ENCODE data around the gene GPT2. TPM values are rescaled to one million over a fixed set of nuclear protein-coding genes. Genes with fewer than 3 reads are reported as not detected.

The GPT2 gene
- total RNA-seq (ENCODE audit: low replicate concordance): 21.6 and 37.7 TPM in 2 replicates

GRCh38 chr16:46883690-46884512 lies at the start of gene GPT2:
Gene GPT2 (plus strand): TSS chr16:46884362. CDS start chr16:46884716, 354 bp downstream.
- TF ChIP-seq EZH2 (IDR thresholded peaks at IDR 0.05) (no peak), EZH2phosphoT487 (IDR thresholded peaks at IDR 0.05) (no peak), CTCF (IDR thresholded peaks at IDR 0.05) (no peak)
- H3K4me3 ChIP-seq: peak within 1 kb of the TSS; percentile 96
- Mint-ChIP-seq H3K27ac (peak within 1 kb of the TSS; percentile 57), H3K9me3 (no peaks in the 10 kb centered on the region), H3K27me3 (ENCODE audit: insufficient read depth, low read depth) (peaks cover 6% of the 10 kb centered on the region), H3K36me3 (peaks cover 5% of the 10 kb centered on the region), H3K4me3 (peak within 1 kb of the TSS; percentile 98), H3K4me1 (peaks cover 27% of the 10 kb centered on the region)
- H3K79me2 ChIP-seq (ENCODE audit: low read depth): peaks cover 47% of the 10 kb centered on the region
- peaks cover 13% of the 10 kb centered on the region for H3F3A ChIP-seq (ENCODE audit: low read depth)
- no peaks in the 10 kb centered on the region for H3K9me3 ChIP-seq (ENCODE audit: low read depth)
- peaks cover 36% of the 10 kb centered on the region for H4K20me1 ChIP-seq (ENCODE audit: low read depth)
- H3K27me3 ChIP-seq: peaks cover 15% of the 10 kb centered on the region
- H3K36me3 ChIP-seq: no peaks in the 10 kb centered on the region
- H3K4me2 ChIP-seq: peak within 1 kb of the TSS; percentile 87
- H3K27ac ChIP-seq: no peak within 1 kb of the TSS
- peak; percentile 99 for DNase-seq (ENCODE audit: low spot score)
- peak within 1 kb of the TSS; percentile 25 for H3K9ac ChIP-seq
- H2AFZ ChIP-seq (replicated peaks): peak within 1 kb of the TSS; percentile 96
- H3K4me1 ChIP-seq: peaks cover 21% of the 10 kb centered on the region

- TF ChIP-seq EZH2phosphoT487 (IDR thresholded peaks at IDR 0.05) (no peak), CTCF (IDR thresholded peaks at IDR 0.05) (no peak), EZH2 (IDR thresholded peaks at IDR 0.05) (no peak)
- H3K4me1 ChIP-seq: no peaks in the 10 kb centered on the region
- H3K9ac ChIP-seq: no peak overlapping the region
- no peak for DNase-seq (ENCODE audit: low spot score)
- no peaks in the 10 kb centered on the region for H3K27me3 ChIP-seq
- H3F3A ChIP-seq (ENCODE audit: low read depth): no peaks in the 10 kb centered on the region
- H4K20me1 ChIP-seq (ENCODE audit: low read depth): no peaks in the 10 kb centered on the region
- no peaks in the 10 kb centered on the region for H3K79me2 ChIP-seq (ENCODE audit: low read depth)
- Mint-ChIP-seq H3K27me3 (ENCODE audit: insufficient read depth, low read depth) (no peaks in the 10 kb centered on the region), H3K4me3 (no peak overlapping the region), H3K9me3 (no peaks in the 10 kb centered on the region), H3K27ac (no peak overlapping the region), H3K36me3 (no peaks in the 10 kb centered on the region), H3K4me1 (no peaks in the 10 kb centered on the region)
- no peak overlapping the region for H3K4me2 ChIP-seq
- no peak overlapping the region for H3K4me3 ChIP-seq
- peaks cover under 1% of the 10 kb centered on the region for H3K9me3 ChIP-seq (ENCODE audit: low read depth)
- no peak overlapping the region for H2AFZ ChIP-seq (replicated peaks)
- no peak overlapping the region for H3K27ac ChIP-seq
- no peaks in the 10 kb centered on the region for H3K36me3 ChIP-seq
Measured at GRCh38 chr16:46836534-46837530, 47.3 kb upstream of the GPT2 start.

GRCh38 chr16:46839986-46840443 lies 44.1 kb upstream of the GPT2 start:
- Mint-ChIP-seq H3K36me3 (no peaks in the 10 kb centered on the region), H3K4me1 (no peaks in the 10 kb centered on the region), H3K9me3 (peaks cover 11% of the 10 kb centered on the region), H3K27me3 (ENCODE audit: insufficient read depth, low read depth) (peaks cover 2% of the 10 kb centered on the region), H3K27ac (no peak overlapping the region), H3K4me3 (no peak overlapping the region)
- Histone ChIP-seq H3K9me3 (ENCODE audit: low read depth) (peaks cover 6% of the 10 kb centered on the region), H3K36me3 (no peaks in the 10 kb centered on the region), H2AFZ (replicated peaks) (peak overlapping the region; percentile 83), H3K27ac (no peak overlapping the region), H3K27me3 (no peaks in the 10 kb centered on the region), H3K79me2 (ENCODE audit: low read depth) (no peaks in the 10 kb centered on the region), H3K9ac (no peak overlapping the region), H4K20me1 (ENCODE audit: low read depth) (no peaks in the 10 kb centered on the region), H3K4me3 (no peak overlapping the region), H3F3A (ENCODE audit: low read depth) (no peaks in the 10 kb centered on the region), H3K4me2 (no peak overlapping the region), H3K4me1 (no peaks in the 10 kb centered on the region)
- TF ChIP-seq EZH2 (IDR thresholded peaks at IDR 0.05): no peak
- no peak for TF ChIP-seq CTCF (IDR thresholded peaks at IDR 0.05)
- TF ChIP-seq EZH2phosphoT487 (IDR thresholded peaks at IDR 0.05): no peak
- no peak for DNase-seq (ENCODE audit: low spot score)

Measured in neural progenitor cell (in vitro differentiated cells).